Endothelial cell (in vitro differentiated cells): ENCODE results near the gene LRR1. TPM values are rescaled to one million over a fixed set of nuclear protein-coding genes. Genes with fewer than 3 reads are reported as not detected.
A peak's percentile ranks its signal among the peaks of the same experiment; 100 is the strongest.

Experiments used
- DNase-seq: peaks from one replicate; pipeline ENCODE4 v3.0.0; 2021; ENCODE audit warnings: low spot score
- H3K27ac Mint-ChIP-seq: one replicate; pipeline ENCODE4 v1.8.0; 2021; ENCODE audit warnings: mixed read lengths, inconsistent platforms; ENCODE audit not compliant: unreplicated experiment
- H3K27me3 Mint-ChIP-seq: one replicate; pipeline ENCODE4 v1.8.0; 2021; ENCODE audit warnings: mild to moderate bottlenecking, moderate library complexity, mixed read lengths, inconsistent platforms; ENCODE audit not compliant: unreplicated experiment
- H3K36me3 Mint-ChIP-seq: one replicate; pipeline ENCODE4 v1.8.0; 2021; ENCODE audit warnings: mild to moderate bottlenecking, low read depth, mixed read lengths, inconsistent platforms; ENCODE audit not compliant: unreplicated experiment
- H3K4me1 Mint-ChIP-seq: one replicate; pipeline ENCODE4 v1.8.0; 2021; ENCODE audit warnings: mild to moderate bottlenecking, mixed read lengths, inconsistent platforms; ENCODE audit not compliant: unreplicated experiment
- H3K4me3 Mint-ChIP-seq: one replicate; pipeline ENCODE4 v1.8.0; 2021; ENCODE audit warnings: mild to moderate bottlenecking, mixed read lengths, inconsistent platforms; ENCODE audit not compliant: unreplicated experiment
- H3K9me3 Mint-ChIP-seq: one replicate; pipeline ENCODE4 v1.8.0; 2021; ENCODE audit warnings: mixed read lengths, inconsistent platforms; ENCODE audit not compliant: unreplicated experiment
- long read RNA-seq: library from polyadenylated mRNA; unstranded; transcript quantifications from one replicate; pipeline ENCODE4 v2.0.0, GENCODE V29; 2020; ENCODE audit not compliant: unreplicated experiment
- total RNA-seq: library from RNA; stranded (reverse); fragmentation: NEBNext Ultra II Directional; extraction: Animal tissue kit (Norgen Biotek cat#: 25700); gene quantifications from one replicate; pipeline ENCODE4 v1.2.1, GENCODE V29; 2021; ENCODE audit not compliant: unreplicated experiment
- TF ChIP-seq, protein P1 (sequence below): fragments of 200-600 bp; sonication (generic); IDR thresholded peaks from one replicate; pipeline ENCODE4 v1.5.0; 2021; ENCODE audit warnings: antibody characterized with exemption; ENCODE audit not compliant: unreplicated experiment

LRR1 gene, protein sequence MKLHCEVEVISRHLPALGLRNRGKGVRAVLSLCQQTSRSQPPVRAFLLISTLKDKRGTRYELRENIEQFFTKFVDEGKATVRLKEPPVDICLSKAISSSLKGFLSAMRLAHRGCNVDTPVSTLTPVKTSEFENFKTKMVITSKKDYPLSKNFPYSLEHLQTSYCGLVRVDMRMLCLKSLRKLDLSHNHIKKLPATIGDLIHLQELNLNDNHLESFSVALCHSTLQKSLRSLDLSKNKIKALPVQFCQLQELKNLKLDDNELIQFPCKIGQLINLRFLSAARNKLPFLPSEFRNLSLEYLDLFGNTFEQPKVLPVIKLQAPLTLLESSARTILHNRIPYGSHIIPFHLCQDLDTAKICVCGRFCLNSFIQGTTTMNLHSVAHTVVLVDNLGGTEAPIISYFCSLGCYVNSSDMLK
- total RNA-seq = 12.9 TPM
- long read RNA-seq, transcript LRR1-201 (4 exons, 1,745 nt) = major isoform, 5 of 12 reads
- long read RNA-seq, partial matches to known transcripts = 0 of 12 reads
- long read RNA-seq, other reads (novel, unspliced or antisense) = 3 of 12 reads

DNA sequence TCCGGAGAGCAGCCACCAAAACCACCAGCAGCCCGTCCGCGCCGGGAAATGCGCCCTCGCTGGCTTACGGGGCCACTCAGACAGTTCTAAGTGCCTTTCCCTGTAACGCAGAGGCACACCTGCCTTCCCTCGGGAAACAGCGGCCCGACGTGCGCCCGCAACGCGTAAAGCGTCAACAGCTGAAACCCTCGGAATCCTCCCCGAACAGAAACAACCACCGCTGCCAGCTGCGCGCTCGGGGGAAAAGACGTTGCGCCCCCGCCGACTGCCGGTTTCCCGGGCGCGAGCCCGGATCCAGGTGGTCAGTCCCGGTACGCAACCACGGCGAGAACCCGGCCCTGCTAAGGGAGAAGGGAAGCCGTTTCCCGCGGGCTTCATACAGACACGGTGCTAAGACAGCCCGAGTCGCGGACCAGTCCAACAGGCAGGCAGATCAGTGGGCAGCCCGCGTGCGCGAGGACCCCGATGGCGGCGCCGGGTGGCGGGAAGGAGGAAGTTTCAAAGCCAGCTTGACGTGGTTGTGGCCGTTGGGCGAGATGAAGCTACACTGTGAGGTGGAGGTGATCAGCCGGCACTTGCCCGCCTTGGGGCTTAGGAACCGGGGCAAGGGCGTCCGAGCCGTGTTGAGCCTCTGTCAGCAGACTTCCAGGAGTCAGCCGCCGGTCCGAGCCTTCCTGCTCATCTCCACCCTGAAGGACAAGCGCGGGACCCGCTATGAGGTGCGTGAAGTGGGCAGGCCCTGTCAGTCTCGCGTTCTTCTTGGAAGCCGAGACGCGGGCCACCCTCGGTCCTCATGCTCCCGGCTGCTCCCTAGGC lies at the start of gene LRR1:
LRR1 (plus strand) TSS at position 456 of the 816 bp plus-strand sequence; CDS start at position 537, 81 bp downstream.
- H3K27ac Mint-ChIP-seq = peak within 1 kb of the TSS; percentile 97
- TF ChIP-seq, protein P1, sequence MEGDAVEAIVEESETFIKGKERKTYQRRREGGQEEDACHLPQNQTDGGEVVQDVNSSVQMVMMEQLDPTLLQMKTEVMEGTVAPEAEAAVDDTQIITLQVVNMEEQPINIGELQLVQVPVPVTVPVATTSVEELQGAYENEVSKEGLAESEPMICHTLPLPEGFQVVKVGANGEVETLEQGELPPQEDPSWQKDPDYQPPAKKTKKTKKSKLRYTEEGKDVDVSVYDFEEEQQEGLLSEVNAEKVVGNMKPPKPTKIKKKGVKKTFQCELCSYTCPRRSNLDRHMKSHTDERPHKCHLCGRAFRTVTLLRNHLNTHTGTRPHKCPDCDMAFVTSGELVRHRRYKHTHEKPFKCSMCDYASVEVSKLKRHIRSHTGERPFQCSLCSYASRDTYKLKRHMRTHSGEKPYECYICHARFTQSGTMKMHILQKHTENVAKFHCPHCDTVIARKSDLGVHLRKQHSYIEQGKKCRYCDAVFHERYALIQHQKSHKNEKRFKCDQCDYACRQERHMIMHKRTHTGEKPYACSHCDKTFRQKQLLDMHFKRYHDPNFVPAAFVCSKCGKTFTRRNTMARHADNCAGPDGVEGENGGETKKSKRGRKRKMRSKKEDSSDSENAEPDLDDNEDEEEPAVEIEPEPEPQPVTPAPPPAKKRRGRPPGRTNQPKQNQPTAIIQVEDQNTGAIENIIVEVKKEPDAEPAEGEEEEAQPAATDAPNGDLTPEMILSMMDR = no peak
- no peaks in the 10 kb centered on the region for H3K9me3 Mint-ChIP-seq
- DNase-seq = peak; percentile 89
- peaks cover 4% of the 10 kb centered on the region for H3K36me3 Mint-ChIP-seq
- peaks cover 21% of the 10 kb centered on the region for H3K4me1 Mint-ChIP-seq
- peak within 1 kb of the TSS; percentile 99 for H3K4me3 Mint-ChIP-seq
- H3K27me3 Mint-ChIP-seq = peaks cover 5% of the 10 kb centered on the region

DNA sequence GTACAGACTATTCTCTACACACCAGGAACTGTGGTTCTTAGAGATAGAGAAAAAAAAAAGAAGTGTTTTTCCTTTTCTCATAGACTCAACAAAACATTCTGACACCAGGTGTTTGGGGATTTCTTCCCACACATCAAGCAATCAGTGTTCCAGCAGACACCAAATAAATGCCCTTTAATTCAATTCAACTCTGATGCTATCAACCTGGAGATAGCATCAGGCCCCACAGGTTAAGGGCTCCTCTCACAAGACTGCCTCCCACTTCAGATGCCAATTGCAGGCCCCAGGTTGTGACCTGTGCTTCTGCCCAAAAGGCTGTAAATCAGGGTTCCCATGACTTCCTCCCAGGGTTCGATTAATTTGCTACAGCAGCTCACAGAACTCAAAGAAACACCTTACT lies 49.3 kb upstream of the LRR1 start:
- Mint-ChIP-seq H3K27me3 (peaks cover 5% of the 10 kb centered on the region), H3K36me3 (no peaks in the 10 kb centered on the region), H3K4me3 (no peak overlapping the region), H3K27ac (no peak overlapping the region), H3K9me3 (no peaks in the 10 kb centered on the region), H3K4me1 (peaks cover 32% of the 10 kb centered on the region)
- TF ChIP-seq, protein P1 = no peak
- DNase-seq = no peak

DNA sequence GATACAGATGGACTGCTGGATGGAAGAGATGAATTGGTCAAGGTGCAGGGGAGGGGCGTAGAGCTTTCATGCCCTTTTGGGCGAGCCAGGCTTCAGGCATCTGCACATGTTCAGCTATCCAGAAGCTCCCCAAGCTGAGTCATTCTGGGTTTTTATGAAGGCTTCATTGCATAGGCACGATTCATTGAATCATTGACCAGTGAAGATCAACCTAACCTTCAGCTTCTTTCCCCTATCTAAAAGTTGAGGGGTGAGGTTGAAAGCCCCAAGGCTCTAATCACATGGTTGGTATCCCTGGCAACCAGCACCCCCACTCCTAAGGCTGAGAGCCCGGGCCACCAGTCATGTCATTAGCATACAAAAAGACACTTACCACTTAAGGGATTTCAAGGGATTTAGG lies 48.9 kb upstream of the LRR1 start:
- Mint-ChIP-seq H3K4me1 (peaks cover 30% of the 10 kb centered on the region), H3K36me3 (no peaks in the 10 kb centered on the region), H3K27ac (no peak overlapping the region), H3K4me3 (no peak overlapping the region), H3K9me3 (no peaks in the 10 kb centered on the region), H3K27me3 (peaks cover 5% of the 10 kb centered on the region)
- TF ChIP-seq, protein P1 = no peak
- DNase-seq = no peak

DNA sequence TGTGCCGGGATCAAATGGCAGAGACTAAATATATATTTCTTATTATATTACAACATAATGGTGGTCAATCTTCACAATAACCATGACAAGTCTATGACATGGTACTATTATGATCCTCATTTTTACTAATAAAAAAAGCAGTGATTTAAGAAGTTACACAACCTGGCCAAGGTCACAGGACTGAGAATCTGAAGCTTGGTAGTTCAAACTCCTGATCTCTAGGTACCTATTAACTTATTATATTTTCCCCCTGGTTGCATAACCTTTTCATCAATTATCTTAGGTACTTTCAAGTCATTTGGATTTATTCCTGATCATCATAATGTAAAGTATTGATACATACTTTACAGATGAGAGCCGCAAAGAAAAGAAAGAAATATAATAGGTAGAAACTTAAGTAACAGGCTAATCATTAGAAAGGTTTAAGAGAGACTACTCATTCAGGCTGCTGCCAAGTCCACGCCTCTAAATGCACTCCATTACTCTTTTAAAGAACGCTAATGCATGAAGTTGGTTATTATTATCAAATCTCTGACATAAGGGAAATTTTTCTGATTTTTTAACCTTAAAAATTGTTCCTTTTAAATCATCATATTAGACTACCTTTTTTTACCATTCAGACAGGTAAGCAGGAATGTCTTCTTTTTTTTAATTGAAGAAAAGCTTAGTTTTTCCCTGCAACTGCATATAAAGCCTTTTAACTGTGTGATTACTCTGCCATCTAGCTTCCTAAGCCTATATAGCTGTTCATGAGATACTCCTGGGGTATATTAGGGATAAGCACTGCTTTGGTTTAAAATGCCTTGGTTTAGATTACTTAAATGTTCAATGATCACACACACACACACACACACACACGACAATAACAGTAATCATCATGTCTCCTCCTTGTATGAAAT lies 48.2 kb upstream of the LRR1 start:
- Mint-ChIP-seq H3K4me3 (no peak overlapping the region), H3K9me3 (no peaks in the 10 kb centered on the region), H3K4me1 (peaks cover 26% of the 10 kb centered on the region), H3K36me3 (no peaks in the 10 kb centered on the region), H3K27ac (no peak overlapping the region), H3K27me3 (peaks cover 5% of the 10 kb centered on the region)
- TF ChIP-seq, protein P1 = no peak
- no peak for DNase-seq
